Head of caudate nucleus (tissue), 42 donors: ENCODE results near the gene FBXO31.
"Not testable (repeated sequence)": the region's sequence is repeated elsewhere in the genome, so short reads cannot be mapped to it uniquely, and the experiment has no call there.

Experiments
- DNase-seq, 42 donors: peaks; one replicate each; pipeline versions ENCODE4 v3.0.0 to v3.0.0-alpha.2; 2020 to 2021; ENCODE audit warnings: mixed read lengths in 7 of 42
- intact Hi-C: fragments of 100-400 bp; cut with DNase I; formaldehyde crosslinking; loops from one replicate; pipeline ENCODE4 v1.15.0; 2022

The FBXO31 gene

DNA sequence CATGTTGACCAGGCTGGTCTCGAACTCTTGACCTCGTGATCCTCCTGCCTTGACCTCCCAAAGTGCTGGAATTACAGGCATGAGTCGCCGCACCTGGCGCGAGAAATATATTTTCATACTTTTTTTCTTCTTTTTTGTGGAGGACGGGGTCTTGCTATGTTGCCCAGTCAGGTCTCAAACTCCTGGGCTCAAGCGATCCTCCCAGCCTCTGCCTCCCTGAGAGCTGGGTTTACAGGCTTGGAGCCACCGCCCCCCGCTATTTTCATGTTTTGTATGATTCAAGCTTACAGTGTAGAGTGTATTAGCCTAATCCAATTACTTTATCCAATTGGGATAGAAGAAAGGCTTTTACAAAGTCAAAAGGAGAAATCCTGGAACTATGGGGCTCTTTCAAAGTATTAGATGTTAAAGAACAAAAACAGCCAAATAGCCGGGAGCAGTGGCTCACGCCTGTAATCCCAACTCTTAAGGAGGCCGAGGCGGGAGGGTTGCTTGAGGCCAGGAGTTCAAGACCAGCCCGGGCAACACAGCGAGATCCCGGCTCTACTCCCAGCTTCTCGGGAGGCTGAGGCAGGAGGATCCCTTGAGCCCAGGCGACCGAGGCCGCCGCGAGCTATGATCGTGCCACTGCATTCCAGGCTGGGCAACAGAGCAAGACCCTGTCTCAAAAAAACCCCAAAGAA, 7.2 kb upstream of the FBXO31 start:
- intact Hi-C loops, result loop anchor here (5.0 to 10.0 kb wide), 2 partner anchors 102 to 244 kb away; partner anchors contain the start of gene ZCCHC14
- DNase-seq, result peak in 1 of 42 donors; percentile 15

DNA sequence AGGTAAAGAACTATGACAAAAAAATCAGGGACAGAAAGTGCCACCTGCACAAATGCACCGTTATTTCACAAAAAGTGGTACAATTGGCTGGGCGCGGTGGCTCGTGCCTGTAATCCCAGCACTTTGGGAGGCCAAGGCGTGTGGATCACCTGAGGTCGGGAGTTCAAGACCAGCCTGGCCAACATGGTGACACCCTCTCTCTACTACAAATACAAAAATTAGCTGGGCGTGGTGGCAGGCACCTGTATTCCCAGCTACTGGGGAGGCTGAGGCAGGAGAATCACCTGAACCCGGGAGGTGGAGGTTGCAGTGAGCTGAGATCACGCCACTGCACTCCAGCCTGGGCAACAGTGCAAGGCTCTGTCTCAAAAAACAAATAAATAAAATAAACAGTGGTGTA, 6.3 kb upstream of the FBXO31 start:
- intact Hi-C loops, result loop anchor here (5.0 to 10.0 kb wide), 3 partner anchors 102 to 835 kb away; partner anchors contain the start of genes MTHFSD and ZCCHC14
- DNase-seq, result peak in 1 of 42 donors; percentile 6

DNA sequence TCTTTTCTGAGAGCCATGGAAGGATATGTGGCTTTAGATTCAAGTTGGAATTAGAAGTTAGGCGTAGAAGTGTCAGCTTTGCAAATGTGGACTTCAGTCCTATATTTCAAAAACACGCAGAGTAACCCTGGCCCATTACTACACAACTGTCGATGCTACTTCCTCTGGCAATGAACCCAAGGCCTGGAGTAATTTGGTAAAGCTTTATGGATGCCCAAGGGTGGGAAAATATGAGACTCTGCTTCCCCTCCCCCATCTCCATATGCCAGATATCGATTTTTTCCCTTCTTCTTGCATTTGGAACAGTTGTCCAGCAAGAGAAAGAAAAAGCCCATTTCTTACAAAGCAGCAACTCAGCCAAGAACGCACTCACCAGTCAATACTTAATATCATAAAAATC, 5.7 kb upstream of the FBXO31 start:
- DNase-seq, result peak in 1 of 42 donors; percentile 2
- intact Hi-C loops, result loop anchor here (10.0 kb wide), 1 partner anchor 834 kb away; the partner anchor contains the start of gene MTHFSD

DNA sequence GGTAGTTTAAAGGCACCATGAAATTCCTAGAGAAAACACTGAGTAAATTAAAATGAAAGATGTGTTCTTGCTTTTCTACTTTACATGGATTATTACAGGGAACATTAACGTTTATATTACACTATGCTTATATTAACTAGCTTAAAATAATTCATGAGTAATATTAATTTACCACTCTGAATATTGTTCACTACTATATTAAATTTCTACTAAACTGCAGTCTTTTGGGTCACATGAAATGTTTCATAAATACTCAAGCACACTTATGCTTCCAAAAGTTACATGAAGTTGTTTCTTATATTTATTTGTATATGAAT, 5.2 kb upstream of the FBXO31 start:
- DNase-seq, result no peak
- intact Hi-C loops, result loop anchor here (10.0 kb wide), 1 partner anchor 834 kb away; the partner anchor contains the start of gene MTHFSD

DNA sequence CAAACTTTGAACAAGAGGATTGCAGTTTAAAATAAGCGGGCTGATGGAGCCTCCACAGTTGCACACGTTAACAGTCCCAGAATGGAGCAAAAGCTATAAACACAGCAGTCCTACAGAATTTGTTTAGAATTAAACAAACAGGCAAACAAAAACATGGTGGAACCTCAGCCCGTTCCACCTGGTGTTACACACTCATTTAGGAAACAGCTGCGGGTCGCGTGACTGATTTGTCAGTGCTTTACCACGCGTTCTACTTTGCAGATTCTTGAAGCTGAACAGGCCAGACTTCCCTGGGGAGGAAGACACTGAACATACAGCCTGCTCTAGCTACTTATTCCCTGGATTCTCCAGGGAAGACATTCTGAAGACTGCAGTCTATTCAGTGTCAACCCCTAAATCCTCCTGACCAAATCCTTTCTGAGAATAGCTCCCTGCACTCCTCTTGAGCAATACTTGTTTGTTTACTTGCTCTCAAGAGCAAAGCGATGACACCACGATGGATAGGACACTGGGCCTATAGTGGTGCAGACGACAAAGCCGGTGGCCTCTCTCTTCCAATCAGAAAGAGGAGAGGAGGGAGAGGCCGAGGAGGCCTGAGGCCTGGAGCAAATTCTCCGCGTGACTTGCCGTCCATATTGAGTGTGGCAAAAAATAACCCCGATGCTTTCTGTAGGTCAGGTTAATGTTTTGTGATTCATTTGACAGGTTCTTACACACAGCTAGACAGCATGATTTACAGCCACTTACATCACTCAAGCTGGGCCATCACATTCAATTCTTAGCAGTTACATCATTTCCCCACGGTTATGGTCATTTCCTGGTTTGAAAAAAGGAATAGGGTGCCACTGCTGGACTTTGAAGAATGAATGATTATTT, 4.6 kb upstream of the FBXO31 start:
- intact Hi-C loops, result loop anchor here (10.0 kb wide), 1 partner anchor 833 kb away; the partner anchor contains the start of gene MTHFSD
- peak; percentile 77 to 97 (median 94) for DNase-seq

DNA sequence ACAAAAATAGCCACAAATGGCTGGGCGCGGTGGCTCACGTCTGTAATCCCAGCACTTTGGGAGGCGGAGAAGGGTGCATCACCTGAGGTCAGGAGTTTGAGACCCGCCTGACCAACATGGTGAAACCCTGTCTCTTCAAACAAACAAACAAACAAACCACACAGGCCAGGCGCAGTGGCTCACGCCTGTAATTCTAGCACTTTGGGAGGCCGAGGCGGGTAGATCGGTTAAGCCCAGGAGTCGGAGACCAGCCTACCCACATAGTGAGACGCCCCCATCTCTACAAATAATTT, 1.2 kb upstream of the FBXO31 start:
- not testable (repeated sequence) for DNase-seq
- intact Hi-C loops, result loop anchor here (5.0 to 10.0 kb wide), 2 partner anchors 68 to 830 kb away; partner anchors contain the start of genes C16orf95 and MTHFSD

DNA sequence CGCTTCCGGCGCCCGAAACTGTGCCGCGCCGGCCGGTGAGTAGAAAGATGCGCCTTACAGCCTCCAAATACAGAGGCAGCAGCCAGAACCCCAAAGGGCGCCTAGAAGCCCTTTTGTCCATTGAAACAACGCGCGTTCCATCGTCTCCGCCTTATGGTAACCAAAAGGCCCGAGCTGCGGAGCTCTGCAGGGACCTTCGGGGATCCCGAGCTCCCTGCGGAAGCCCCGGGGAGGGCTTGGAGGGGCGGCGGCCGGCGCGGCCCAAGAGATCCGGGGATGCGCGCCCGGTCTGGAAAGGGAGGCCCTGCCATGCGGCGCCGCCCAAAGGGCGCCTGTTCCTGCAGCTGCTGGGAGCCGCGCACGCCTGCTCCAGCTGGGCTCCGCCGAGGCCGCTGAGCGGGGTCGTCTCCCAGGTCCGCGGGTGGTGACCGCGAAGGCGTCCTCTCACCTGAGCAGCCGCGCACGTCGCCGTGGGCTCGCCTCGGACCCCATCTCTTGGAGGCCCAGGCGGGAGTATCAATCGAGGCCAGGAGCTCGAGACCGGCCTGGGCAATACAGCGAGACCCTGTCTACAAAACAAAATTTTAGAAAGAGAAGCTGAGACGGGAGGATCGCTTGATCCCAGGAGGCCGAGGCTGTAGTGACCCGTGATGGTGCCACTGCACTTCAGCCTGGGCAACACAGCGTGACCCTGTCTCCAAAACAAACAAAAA, 742 bp upstream of the FBXO31 start:
- DNase-seq, result peak in 33 of 42 donors; percentile 25 to 82 (median 67)

DNA sequence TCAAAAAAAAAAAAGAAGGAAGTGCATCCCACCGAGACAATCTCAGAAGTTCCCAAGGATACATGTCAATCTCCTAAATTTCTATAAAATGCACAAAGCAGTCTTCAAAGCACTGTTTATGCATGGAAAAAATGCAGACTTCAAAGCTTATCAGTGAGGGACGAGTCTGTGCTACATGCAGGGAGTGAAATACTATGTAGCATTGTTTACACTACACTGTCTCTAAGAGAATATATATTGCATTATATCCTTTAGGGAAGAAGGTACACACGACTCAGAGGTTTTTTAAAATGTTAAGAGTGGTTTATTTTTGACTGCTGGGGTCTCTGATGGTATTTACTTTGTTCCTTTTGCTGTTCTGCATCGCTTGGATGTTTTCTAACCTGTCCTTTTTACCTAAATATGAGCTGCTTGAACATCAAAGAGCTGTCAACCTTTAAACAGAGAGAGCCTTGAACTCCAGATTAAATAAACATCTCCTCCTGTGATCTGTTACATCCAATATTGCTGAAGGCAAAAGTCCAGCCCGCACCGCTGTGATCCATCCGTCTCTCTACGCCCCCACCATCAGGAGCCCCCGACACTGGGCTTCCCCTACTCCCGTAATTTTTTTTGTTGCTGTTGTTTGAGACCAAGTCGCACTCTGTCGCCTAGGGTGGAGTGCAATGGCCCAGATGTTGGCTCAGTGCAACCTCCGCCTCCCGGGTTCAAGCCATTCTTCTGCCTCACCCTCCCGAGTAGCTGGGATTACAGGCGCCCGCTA, 1.4 kb downstream of the FBXO31 start:
- no peak for DNase-seq
- intact Hi-C loops, result loop anchor here (5.0 to 10.0 kb wide), 2 partner anchors 65 to 827 kb away; partner anchors contain the start of genes C16orf95 and MTHFSD

More for the DNA sequence above, 742 bp upstream of the FBXO31 start:
- intact Hi-C loops, result loop anchor here (5.0 to 10.0 kb wide), 2 partner anchors 67 to 830 kb away; partner anchors contain the start of genes C16orf95 and MTHFSD

DNA sequence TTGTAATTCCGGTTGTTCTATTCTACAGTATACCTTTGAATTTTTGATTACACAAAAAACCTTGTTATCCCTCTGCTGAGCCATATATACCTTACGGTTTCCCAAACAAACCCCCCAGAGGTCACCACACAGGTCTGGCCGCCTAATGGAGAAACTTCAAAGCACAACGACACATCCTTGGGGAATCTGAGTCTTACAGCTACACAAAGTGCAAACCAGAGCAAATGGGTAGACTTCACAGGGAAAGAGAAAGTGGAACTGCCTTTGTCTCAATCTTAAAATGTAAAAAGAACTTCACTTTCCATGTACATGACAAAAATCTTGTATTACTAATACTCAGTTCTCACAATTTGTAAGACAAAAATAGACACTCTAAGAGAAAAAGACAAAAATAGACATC, 2.7 kb downstream of the FBXO31 start:
- intact Hi-C loops, result loop anchor here (5.0 to 10.0 kb wide), 2 partner anchors 64 to 826 kb away; partner anchors contain the start of genes C16orf95 and MTHFSD

DNA sequence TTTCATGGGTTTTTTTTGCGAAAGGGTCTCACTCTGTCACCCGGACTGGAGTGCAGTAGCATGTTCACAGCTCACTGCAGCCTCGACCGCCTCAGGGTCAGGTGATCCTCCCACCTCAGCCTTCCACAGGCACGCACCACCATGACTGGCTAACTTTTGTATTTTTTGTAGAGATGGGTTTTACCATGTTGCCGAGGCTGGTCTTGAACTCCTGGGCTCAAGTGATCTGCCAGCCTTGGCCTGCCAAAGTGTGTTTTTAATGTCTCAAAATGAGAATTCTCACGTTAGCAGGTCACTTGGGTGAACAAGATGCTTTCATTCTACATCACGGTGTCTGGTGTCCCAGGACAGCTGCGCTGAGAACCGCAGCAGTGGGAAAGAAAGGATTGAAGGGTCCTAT, 3.2 kb downstream of the FBXO31 start:
- DNase-seq, result peak in 1 of 42 donors; percentile 15
- intact Hi-C loops, result loop anchor here (5.0 to 10.0 kb wide), 2 partner anchors 63 to 826 kb away; partner anchors contain the start of genes C16orf95 and MTHFSD

More for the DNA sequence above, 2.7 kb downstream of the FBXO31 start:
- peak in 1 of 42 donors; percentile 1 for DNase-seq

DNA sequence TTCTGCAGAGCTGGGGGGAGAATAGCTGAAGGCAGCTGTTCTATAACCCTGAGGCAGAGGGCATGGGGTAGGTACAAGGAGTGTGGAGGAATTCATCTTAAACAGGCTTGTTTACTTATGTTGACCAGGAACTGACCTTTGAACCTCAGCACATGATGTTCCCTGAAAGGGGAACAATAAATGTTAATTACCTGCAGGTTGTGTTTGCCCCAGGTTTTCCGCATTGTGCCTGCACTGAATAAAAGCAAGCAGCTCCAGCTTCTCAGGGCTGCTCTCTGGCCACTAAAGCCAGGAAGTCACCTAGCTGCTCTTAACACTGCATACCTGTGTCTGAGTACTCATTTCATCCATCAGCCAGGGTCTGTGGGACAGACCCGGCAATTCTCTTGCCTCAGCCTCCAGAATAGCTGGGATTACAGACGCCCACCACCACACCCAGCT, 4.2 kb downstream of the FBXO31 start:
- peak in 1 of 42 donors; percentile 0 for DNase-seq
- intact Hi-C loops, result not testable (repeated sequence)

DNA sequence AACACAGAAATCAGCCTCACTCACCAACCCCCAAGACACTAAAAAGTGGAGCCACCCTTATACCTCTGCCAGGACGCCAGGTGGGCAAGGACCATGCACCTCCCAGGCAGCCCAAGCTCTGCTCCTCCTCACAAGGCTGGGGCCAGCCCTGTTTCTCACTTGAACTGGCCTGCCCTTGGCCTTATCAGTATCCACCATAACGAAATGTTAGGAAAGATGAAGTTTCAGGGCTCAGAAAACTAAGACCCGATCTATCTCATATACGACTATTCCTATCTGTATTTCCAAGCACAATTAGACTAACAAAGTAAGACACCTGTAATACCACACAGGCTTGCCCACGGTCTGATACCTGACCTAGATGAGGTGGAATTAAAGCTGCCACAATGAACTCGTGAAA, 6.9 kb downstream of the FBXO31 start:
- intact Hi-C loops, result no loop called here
- DNase-seq, result no peak

DNA sequence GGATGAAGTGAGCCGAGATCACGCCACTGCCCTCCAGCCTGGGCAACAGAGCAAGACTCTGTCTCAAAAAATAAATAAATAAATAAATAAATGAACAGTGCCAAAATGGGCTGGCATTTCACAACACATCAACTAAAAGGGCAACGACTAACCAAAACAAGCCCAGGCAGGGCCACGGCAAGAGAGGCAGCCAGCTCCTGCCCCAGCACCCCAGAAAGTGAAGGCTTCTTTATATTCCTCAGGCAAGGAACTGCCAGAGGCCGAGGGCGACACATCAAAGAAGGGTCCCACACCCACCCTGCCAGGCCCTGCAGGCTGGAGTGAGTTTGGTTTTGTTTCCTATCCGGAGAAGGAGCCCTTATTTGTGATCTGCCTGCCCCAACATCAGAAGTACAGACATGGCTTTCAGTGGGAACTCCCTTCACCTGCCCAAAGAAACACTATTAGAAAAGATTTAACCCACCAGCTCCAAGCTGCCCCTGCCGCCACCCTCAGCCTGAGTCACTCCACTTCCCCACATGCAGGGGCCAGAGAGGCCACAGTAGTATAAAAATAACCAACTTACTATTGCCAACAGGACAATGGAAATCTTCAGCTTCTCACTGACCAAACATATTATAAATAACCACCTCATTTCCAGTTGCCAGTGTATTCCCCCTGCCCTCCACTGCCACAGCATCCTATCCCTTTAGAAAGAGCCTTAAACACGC, 8.0 kb downstream of the FBXO31 start:
- no peak for DNase-seq
- intact Hi-C loops, result no loop called here

DNA sequence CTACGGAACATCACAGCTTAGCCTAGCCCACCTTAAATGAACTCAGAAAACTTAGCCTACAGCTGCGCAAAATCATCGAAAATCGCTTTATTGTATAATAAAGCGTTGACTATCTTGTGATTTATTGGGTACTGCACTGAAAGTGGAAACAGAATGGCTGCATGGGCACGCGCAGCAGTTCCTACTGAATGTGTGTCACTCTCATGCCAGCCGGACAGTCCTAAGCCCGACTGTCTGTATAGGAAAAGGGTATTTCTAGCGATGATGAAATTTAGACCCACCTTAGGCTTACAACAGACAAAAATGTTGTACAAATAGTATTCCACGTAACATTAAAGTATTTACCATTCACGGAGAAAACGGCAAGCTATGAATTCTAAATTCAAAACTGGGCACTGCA, 9.3 kb downstream of the FBXO31 start:
- no peak for DNase-seq
- intact Hi-C loops, result no loop called here

DNA sequence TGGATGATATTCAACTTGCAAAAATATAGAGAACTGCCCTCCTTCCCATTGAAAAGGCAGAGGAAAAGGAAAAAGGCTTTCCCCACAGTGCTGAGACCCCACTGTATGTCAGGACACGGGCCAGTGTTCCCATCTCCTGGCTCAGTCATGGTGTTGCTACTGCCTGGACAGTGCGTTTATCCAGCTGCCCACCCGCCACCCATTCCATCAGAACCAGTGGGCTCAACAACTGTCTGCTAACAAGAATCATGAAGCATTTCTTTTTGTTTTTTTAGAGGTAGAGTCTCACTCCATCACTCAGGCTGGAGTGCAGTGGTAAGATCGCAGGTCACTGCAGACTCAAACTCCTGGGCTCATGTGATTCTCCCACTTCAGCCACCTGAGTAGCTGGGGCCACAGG, 11.3 kb downstream of the FBXO31 start:
- no peak for DNase-seq
- intact Hi-C loops, result no loop called here

DNA sequence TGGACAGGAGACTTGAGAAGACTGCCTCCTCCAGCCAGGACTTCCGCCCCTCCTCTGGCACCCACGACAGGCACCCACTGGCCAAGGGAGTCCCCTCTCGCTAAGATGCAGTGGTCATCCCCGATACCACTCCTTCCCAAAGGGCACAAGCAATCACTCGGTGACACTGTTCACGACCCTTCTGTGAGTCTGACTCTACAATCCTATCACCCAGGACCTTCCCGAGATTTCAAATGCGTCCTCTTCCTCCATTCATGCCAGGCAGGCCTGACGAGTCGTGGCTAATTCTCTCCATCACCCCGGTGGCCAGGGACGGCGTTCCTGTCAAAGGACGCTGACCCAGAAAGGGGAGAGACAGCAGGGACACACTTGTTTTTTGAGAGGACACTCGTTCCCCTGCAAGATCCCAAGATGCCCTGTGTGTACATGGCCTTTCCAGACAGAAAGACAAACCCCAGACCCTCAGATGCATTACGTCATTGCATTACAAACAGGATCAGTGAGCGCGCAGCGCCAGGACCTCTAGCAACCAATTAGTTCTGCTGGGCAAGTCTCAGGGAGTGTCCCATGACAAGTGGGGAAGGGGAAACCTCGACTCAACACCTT, 12.2 kb downstream of the FBXO31 start:
- DNase-seq, result no peak
- intact Hi-C loops, result no loop called here
